GM10248 (cell line): ENCODE data around the gene MPPED2.

ENCODE experiments used
- CTCF ChIA-PET: fragments of 300-600 bp; sonication (Branson Sonifier 250); formaldehyde crosslinking; extraction: SDS; loops from one replicate; lab custom pipeline; 2021; ENCODE audit warnings: antibody characterized with exemption; lab: Yijun Ruan, JAX
- POLR2A ChIA-PET: fragments of 350-650 bp; sonication (Branson Sonifier 250); formaldehyde crosslinking; extraction: SDS; loops from one replicate; lab custom pipeline; 2020; ENCODE audit warnings: antibody characterized with exemption; lab: Yijun Ruan, JAX
- DNase-seq: peaks from one replicate; pipeline ENCODE4 v3.0.0; 2012; ENCODE audit errors: extremely low spot score
- CTCF ChIP-seq: IDR thresholded peaks from 2 replicates; pipeline ENCODE4 v1.5.1; 2012; ENCODE audit warnings: mild to moderate bottlenecking, low read depth; ENCODE audit errors: extremely low read depth, missing control alignments, control extremely low read depth

The MPPED2 gene

GRCh38 chr11:30608534-30608933 lies 22.4 kb upstream of the MPPED2 start:
- CTCF ChIA-PET: no interaction called here
- no peak for DNase-seq
- no peak for TF ChIP-seq CTCF
- POLR2A ChIA-PET: no interaction called here

GRCh38 chr11:30605036-30605605 lies 19.0 kb upstream of the MPPED2 start:
- ChIA-PET CTCF (interaction anchor here (1.2 kb wide), 1 partner anchor 16 kb away, joined by 3 read pairs; no protein-coding TSS in a partner anchor), POLR2A (no interaction called here)
- DNase-seq: no peak
- TF ChIP-seq CTCF: no peak

GRCh38 chr11:30603357-30603756 lies 17.2 kb upstream of the MPPED2 start:
- CTCF ChIA-PET: no interaction called here
- no peak for DNase-seq
- POLR2A ChIA-PET: no interaction called here
- no peak for TF ChIP-seq CTCF

GRCh38 chr11:30596832-30597231 lies 10.7 kb upstream of the MPPED2 start:
- ChIA-PET POLR2A (no interaction called here), CTCF (no interaction called here)
- TF ChIP-seq CTCF: no peak
- no peak for DNase-seq

GRCh38 chr11:30595934-30596333 lies 9.8 kb upstream of the MPPED2 start:
- POLR2A ChIA-PET: no interaction called here
- DNase-seq: no peak
- no peak for TF ChIP-seq CTCF
- CTCF ChIA-PET: interaction anchor here (1.1 to 1.3 kb wide), 2 partner anchors 22 to 29 kb away, joined by 3 to 4 read pairs; no protein-coding TSS in a partner anchor

- ChIA-PET POLR2A (no interaction called here), CTCF (interaction anchor here (1.0 to 1.3 kb wide), 3 partner anchors 18 to 27 kb away, joined by 3 to 4 read pairs (median 3); no protein-coding TSS in a partner anchor)
- no peak for TF ChIP-seq CTCF
- DNase-seq: no peak
Measured at GRCh38 chr11:30594646-30595411, 8.7 kb upstream of the MPPED2 start.
